Measurements from ENCODE around the gene GRB2. TPM values are rescaled to one million over a fixed set of nuclear protein-coding genes. Genes with fewer than 3 reads are reported as not detected.

GRB2 gene
- polyA plus RNA-seq, 2 of the 4 experiments (the other 2 are of a cell fraction) = 91.4 to 91.9 TPM

- ChIA-PET CTCF (interaction anchor here (1.0 to 2.4 kb wide), 6 partner anchors 10 to 113 kb away, joined by 3 to 11 read pairs (median 5); partner anchors contain the start of genes MIF4GD and SLC25A19), POLR2A (interaction anchor here (1.9 kb wide), 1 partner anchor 10 kb away, joined by 6 read pairs; no protein-coding TSS in a partner anchor)
- Histone ChIP-seq H3K4me2 (no peak overlapping the region), H3K9me3 (no peaks in the 10 kb centered on the region), H3K4me3 (no peak overlapping the region), H3K4me1 (peaks cover 30% of the 10 kb centered on the region), H3K27ac (no peak overlapping the region)
- no peak for FAIRE-seq
- WGBS (ENCODE audit: missing lambda C conversion rate) = 69% methylated on average over 5 of the region's 5 CpGs
- no peak; a peak in 1 of 6 replicates for ATAC-seq
- no peak for DNase-seq (ENCODE audit: low read depth in 1 of 2, low spot score in 1 of 2)
- TF ChIP-seq, protein P1, sequence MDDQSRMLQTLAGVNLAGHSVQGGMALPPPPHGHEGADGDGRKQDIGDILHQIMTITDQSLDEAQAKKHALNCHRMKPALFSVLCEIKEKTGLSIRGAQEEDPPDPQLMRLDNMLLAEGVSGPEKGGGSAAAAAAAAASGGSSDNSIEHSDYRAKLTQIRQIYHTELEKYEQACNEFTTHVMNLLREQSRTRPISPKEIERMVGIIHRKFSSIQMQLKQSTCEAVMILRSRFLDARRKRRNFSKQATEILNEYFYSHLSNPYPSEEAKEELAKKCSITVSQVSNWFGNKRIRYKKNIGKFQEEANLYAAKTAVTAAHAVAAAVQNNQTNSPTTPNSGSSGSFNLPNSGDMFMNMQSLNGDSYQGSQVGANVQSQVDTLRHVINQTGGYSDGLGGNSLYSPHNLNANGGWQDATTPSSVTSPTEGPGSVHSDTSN (IDR thresholded peaks at IDR 0.05) = no peak
- 0 out of 2 replicates have a peak, but pooled peaks have one; percentile 51 for TF ChIP-seq KDM1A (IDR thresholded peaks at IDR 0.05; ENCODE audit: low read depth)
These were observed 21.7 kb downstream of the GRB2 start for GRCh38 chr17:75383842-75384195.

DNA sequence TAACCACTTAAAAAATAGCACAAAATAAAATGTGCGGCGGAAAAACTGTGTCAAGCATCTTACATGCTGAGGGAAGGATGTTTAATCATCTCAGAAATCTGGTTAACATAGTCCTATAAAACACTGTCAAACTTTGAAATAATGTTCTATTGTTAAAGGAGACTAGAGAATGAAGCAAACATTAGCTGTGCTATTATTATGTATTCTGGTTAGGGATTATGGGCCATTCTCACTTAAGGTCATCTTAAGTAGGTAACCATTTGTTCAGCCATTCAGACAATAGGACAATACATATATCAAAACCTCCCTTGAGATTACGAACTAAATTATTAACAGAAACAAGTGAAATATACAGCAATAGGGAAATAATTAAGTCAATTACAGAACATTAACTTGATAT, 24.7 kb downstream of the GRB2 start:
- 93% methylated on average over 3 of the region's 3 CpGs for WGBS (ENCODE audit: missing lambda C conversion rate)
- DNase-seq (ENCODE audit: low read depth in 1 of 2, low spot score in 1 of 2) (no peak), ATAC-seq (no peak), FAIRE-seq (no peak)
- no peaks in the 10 kb centered on the region for H3K9me3 ChIP-seq
- CTCF ChIA-PET = interaction anchor here (1.1 to 4.6 kb wide), 12 partner anchors 11 to 110 kb away, joined by 3 to 15 read pairs (median 4); partner anchors contain the start of gene MIF4GD
- POLR2A ChIA-PET = interaction anchor here (1.2 kb wide), 1 partner anchor 13 kb away, joined by 7 read pairs; no protein-coding TSS in a partner anchor
- TF ChIP-seq GATA3 (IDR thresholded peaks at IDR 0.05; ENCODE audit: borderline replicate concordance) (no peak), HOXB5 (CRISPR knock-in tag; IDR thresholded peaks at IDR 0.05) (no peak), HEYL (CRISPR knock-in tag; IDR thresholded peaks at IDR 0.05) (no peak), FOSB (CRISPR knock-in tag; IDR thresholded peaks at IDR 0.05) (no peak), JUNB (IDR thresholded peaks at IDR 0.05) (no peak), BCL3 (IDR thresholded peaks at IDR 0.05) (no peak), SMC3 (IDR thresholded peaks at IDR 0.05) (no peak), TFCP2L1 (CRISPR knock-in tag; IDR thresholded peaks at IDR 0.05) (no peak), FOXS1 (CRISPR knock-in tag; IDR thresholded peaks at IDR 0.05) (no peak), KDM1A (IDR thresholded peaks at IDR 0.05; ENCODE audit: low read depth) (no peak), CHD4 (IDR thresholded peaks at IDR 0.05; ENCODE audit: borderline replicate concordance) (no peak), HES2 (IDR thresholded peaks at IDR 0.05) (no peak), EHF (CRISPR knock-in tag; IDR thresholded peaks at IDR 0.05) (no peak), CBX2 (IDR thresholded peaks at IDR 0.05; ENCODE audit: borderline replicate concordance, low read depth) (no peak), HOXB13 (CRISPR knock-in tag; IDR thresholded peaks at IDR 0.05; ENCODE audit: low read depth) (no peak)
- TF ChIP-seq, protein P2, sequence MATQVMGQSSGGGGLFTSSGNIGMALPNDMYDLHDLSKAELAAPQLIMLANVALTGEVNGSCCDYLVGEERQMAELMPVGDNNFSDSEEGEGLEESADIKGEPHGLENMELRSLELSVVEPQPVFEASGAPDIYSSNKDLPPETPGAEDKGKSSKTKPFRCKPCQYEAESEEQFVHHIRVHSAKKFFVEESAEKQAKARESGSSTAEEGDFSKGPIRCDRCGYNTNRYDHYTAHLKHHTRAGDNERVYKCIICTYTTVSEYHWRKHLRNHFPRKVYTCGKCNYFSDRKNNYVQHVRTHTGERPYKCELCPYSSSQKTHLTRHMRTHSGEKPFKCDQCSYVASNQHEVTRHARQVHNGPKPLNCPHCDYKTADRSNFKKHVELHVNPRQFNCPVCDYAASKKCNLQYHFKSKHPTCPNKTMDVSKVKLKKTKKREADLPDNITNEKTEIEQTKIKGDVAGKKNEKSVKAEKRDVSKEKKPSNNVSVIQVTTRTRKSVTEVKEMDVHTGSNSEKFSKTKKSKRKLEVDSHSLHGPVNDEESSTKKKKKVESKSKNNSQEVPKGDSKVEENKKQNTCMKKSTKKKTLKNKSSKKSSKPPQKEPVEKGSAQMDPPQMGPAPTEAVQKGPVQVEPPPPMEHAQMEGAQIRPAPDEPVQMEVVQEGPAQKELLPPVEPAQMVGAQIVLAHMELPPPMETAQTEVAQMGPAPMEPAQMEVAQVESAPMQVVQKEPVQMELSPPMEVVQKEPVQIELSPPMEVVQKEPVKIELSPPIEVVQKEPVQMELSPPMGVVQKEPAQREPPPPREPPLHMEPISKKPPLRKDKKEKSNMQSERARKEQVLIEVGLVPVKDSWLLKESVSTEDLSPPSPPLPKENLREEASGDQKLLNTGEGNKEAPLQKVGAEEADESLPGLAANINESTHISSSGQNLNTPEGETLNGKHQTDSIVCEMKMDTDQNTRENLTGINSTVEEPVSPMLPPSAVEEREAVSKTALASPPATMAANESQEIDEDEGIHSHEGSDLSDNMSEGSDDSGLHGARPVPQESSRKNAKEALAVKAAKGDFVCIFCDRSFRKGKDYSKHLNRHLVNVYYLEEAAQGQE (IDR thresholded peaks at IDR 0.05) = no peak
- TF ChIP-seq, protein P3, sequence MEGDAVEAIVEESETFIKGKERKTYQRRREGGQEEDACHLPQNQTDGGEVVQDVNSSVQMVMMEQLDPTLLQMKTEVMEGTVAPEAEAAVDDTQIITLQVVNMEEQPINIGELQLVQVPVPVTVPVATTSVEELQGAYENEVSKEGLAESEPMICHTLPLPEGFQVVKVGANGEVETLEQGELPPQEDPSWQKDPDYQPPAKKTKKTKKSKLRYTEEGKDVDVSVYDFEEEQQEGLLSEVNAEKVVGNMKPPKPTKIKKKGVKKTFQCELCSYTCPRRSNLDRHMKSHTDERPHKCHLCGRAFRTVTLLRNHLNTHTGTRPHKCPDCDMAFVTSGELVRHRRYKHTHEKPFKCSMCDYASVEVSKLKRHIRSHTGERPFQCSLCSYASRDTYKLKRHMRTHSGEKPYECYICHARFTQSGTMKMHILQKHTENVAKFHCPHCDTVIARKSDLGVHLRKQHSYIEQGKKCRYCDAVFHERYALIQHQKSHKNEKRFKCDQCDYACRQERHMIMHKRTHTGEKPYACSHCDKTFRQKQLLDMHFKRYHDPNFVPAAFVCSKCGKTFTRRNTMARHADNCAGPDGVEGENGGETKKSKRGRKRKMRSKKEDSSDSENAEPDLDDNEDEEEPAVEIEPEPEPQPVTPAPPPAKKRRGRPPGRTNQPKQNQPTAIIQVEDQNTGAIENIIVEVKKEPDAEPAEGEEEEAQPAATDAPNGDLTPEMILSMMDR (IDR thresholded peaks at IDR 0.05) = no peak
- H3K27ac ChIP-seq = no peak overlapping the region
- H3K4me3 ChIP-seq = no peak overlapping the region
- peaks cover 29% of the 10 kb centered on the region for H3K4me1 ChIP-seq
- H3K4me2 ChIP-seq = no peak overlapping the region
